GM12878 (cell line): ENCODE results near the gene KDM1B. TPM values are rescaled to one million over a fixed set of nuclear protein-coding genes. Genes with fewer than 3 reads are reported as not detected.

Experiments
- ATF2 ChIP-seq: IDR thresholded peaks from 2 replicates; pipeline ENCODE4 v1.6.1; 2012; ENCODE audit warnings: low read length, inconsistent platforms
- E4F1 ChIP-seq: fragments of 450-650 bp; IDR thresholded peaks from 2 replicates; pipeline ENCODE4 v1.6.1; 2018; ENCODE audit warnings: borderline replicate concordance, mild to moderate bottlenecking; ENCODE audit not compliant: partially characterized antibody
- FOXM1 ChIP-seq: IDR thresholded peaks from 2 replicates; pipeline ENCODE4 v1.6.1; 2012; ENCODE audit warnings: low read depth, mild to moderate bottlenecking, inconsistent platforms, low read length, moderate library complexity
- HDGF ChIP-seq: fragments of 450-650 bp; IDR thresholded peaks from 2 replicates; pipeline ENCODE4 v1.6.1; 2016; ENCODE audit warnings: antibody characterized with exemption
- JUND ChIP-seq: IDR thresholded peaks from 2 replicates; pipeline ENCODE4 v1.6.1; 2012; ENCODE audit warnings: low read depth, mild to moderate bottlenecking, low read length, improper control_type of control experiment, moderate library complexity
- KAT2A ChIP-seq: conservative IDR thresholded peaks from 2 replicates; pipeline ENCODE4 v1.6.1; 2011; ENCODE audit warnings: low read depth, low read length; ENCODE audit not compliant: control insufficient read depth
- MTA2 ChIP-seq: fragments of 450-650 bp; IDR thresholded peaks from 2 replicates; pipeline ENCODE4 v1.6.1; 2016; ENCODE audit warnings: low read depth, mild to moderate bottlenecking, moderate library complexity
- PBX3 ChIP-seq: IDR thresholded peaks from 2 replicates; pipeline ENCODE4 v1.6.1; 2011; ENCODE audit warnings: mild to moderate bottlenecking, low read depth, low read length, moderate library complexity; ENCODE audit not compliant: insufficient replicate concordance
- PKNOX1 ChIP-seq: fragments of 450-650 bp; IDR thresholded peaks from 2 replicates; pipeline ENCODE4 v1.6.1; 2016; ENCODE audit warnings: mild to moderate bottlenecking
- PRDM15 ChIP-seq: fragments of 450-650 bp; formaldehyde crosslinking; IDR thresholded peaks from 2 replicates; pipeline ENCODE4 v1.4.0; 2020; ENCODE audit warnings: mild to moderate bottlenecking, moderate library complexity
- RCOR1 ChIP-seq: conservative IDR thresholded peaks from 2 replicates; pipeline ENCODE4 v1.6.1; 2012; ENCODE audit warnings: low read depth, low read length, improper control_type of control experiment
- RELB ChIP-seq: fragments of 450-650 bp; IDR thresholded peaks from 2 replicates; pipeline ENCODE4 v1.6.1; 2017; ENCODE audit warnings: low read depth, mild to moderate bottlenecking, moderate library complexity
- SMAD1 ChIP-seq: fragments of 450-650 bp; IDR thresholded peaks from 2 replicates; pipeline ENCODE4 v1.6.1; 2018; ENCODE audit warnings: mild to moderate bottlenecking, low read depth; ENCODE audit not compliant: partially characterized antibody
- TCF12 ChIP-seq: IDR thresholded peaks from 2 replicates; pipeline ENCODE4 v1.6.1; 2011; ENCODE audit warnings: low read depth, mild to moderate bottlenecking, low read length
- ZNF274 ChIP-seq: IDR thresholded peaks from one replicate; pipeline ENCODE4 v1.8.0; 2011; ENCODE audit not compliant: insufficient read length, insufficient read depth
- polyA plus RNA-seq, 11 experiments: library from polyadenylated mRNA; depleted of rRNA in 4 of 11; unstranded in 6 of 11; stranded (reverse) in 5 of 11; fragments of >200 nt; fragmentation: Nextera tagmentation in 4 of 11; fragmentation: Illumina TruSeq in 1 of 11; extraction: Ambion mirVana in 4 of 11; extraction: Trizol in 1 of 11; gene quantifications; 1 replicate in 1 of 11; 2 replicates in 10 of 11; pipeline versions ENCODE4 v1.2.1 to v1.2.3, GENCODE V29; 2011 to 2016; ENCODE audit warnings: inconsistent platforms in 2 of 11, missing spikeins in 2 of 11, low read depth in 1 of 11
- total RNA-seq, 4 experiments: library from RNA; depleted of rRNA in 3 of 4; stranded (reverse); fragments of >200 nt in 3 of 4; fragmentation: Illumina TruSeq in 1 of 4; extraction: Trizol in 1 of 4; gene quantifications; 2 replicates each; pipeline versions ENCODE4 v1.2.1 to v1.2.3, GENCODE V29; 2013 to 2021

Gene KDM1B
- total and polyA plus RNA-seq, 10 of the 15 experiments (the other 5 are each of a cell fraction or from before 2014, with no cell fraction given): 1.7 to 22.5 (median 13.9) TPM

- TF ChIP-seq ATF2 (peak; percentile 60; the same call in 1 of the 2 replicates), PRDM15 (CRISPR knock-in tag) (no peak), PBX3 (no peak), SMAD1 (no peak), PKNOX1 (no peak), JUND (no peak), KAT2A (no peak), RELB (peak; percentile 20; the same call in 1 of the 2 replicates), HDGF (no peak), ZNF274 (no peak), RCOR1 (no peak), MTA2 (peak; percentile 41), E4F1 (no peak), FOXM1 (0 out of 2 replicates have a peak, but pooled peaks have one; percentile 24), TCF12 (no peak)
Measured at GRCh38 chr6:18262702-18263417, 107.6 kb downstream of the KDM1B start (continued).
